Activated T-cell treated with anti-CD3 and anti-CD28 coated beads, Interleukin-2, amount 50 U/mL, for 1 hour (primary cell): Measurements from ENCODE around the gene PLCL2.
"Not testable (repeated sequence)": the region's sequence is repeated elsewhere in the genome, so short reads cannot be mapped to it uniquely, and the experiment has no call there.

Experiments used
- DNase-seq: peaks from one replicate; pipeline ENCODE4 v3.0.0-alpha.2; 2020

PLCL2 gene

GRCh38 chr3:16923112-16923511 lies 38.4 kb downstream of the PLCL2 start:
- DNase-seq, result no peak

GRCh38 chr3:16927485-16927884 lies 42.7 kb downstream of the PLCL2 start:
- no peak for DNase-seq

GRCh38 chr3:16928386-16929132 lies 43.8 kb downstream of the PLCL2 start:
- no peak for DNase-seq

- DNase-seq, result no peak
These were observed 44.6 kb downstream of the PLCL2 start for GRCh38 chr3:16929311-16929710.

- DNase-seq, result no peak
These were observed 48.1 kb downstream of the PLCL2 start for GRCh38 chr3:16932877-16933276.

GRCh38 chr3:16935781-16936180 lies 51.0 kb downstream of the PLCL2 start:
- DNase-seq, result no peak

- DNase-seq, result no peak
These were observed 51.5 kb downstream of the PLCL2 start for GRCh38 chr3:16936233-16936632.

GRCh38 chr3:16936676-16937230 lies 52.0 kb downstream of the PLCL2 start:
- no peak for DNase-seq

- DNase-seq, result no peak
These were observed 52.6 kb downstream of the PLCL2 start for GRCh38 chr3:16937326-16937845.

- no peak for DNase-seq
These were observed 56.3 kb downstream of the PLCL2 start for GRCh38 chr3:16940769-16941700.

GRCh38 chr3:16942955-16943354 lies 58.2 kb downstream of the PLCL2 start:
- no peak for DNase-seq

- DNase-seq, result no peak
These were observed 59.1 kb downstream of the PLCL2 start for GRCh38 chr3:16943857-16944256.

- DNase-seq, result no peak
These were observed 59.6 kb downstream of the PLCL2 start for GRCh38 chr3:16944356-16944755.

- no peak for DNase-seq
These were observed 60.6 kb downstream of the PLCL2 start for GRCh38 chr3:16945330-16945729.

- DNase-seq, result no peak
These were observed 65.5 kb downstream of the PLCL2 start for GRCh38 chr3:16950282-16950681.

- DNase-seq, result no peak
These were observed 66.1 kb downstream of the PLCL2 start for GRCh38 chr3:16950845-16951244.

- not testable (repeated sequence) for DNase-seq
These were observed 73.1 kb downstream of the PLCL2 start for GRCh38 chr3:16957852-16958251.

GRCh38 chr3:16960125-16960524 lies 75.4 kb downstream of the PLCL2 start:
- DNase-seq, result no peak

- no peak for DNase-seq
These were observed 77.0 kb downstream of the PLCL2 start for GRCh38 chr3:16961621-16962205.

GRCh38 chr3:16975083-16975482 lies 90.3 kb downstream of the PLCL2 start:
- DNase-seq, result no peak

GRCh38 chr3:16978234-16978920 lies 93.6 kb downstream of the PLCL2 start:
- DNase-seq, result no peak

GRCh38 chr3:16978921-16979271 lies 94.1 kb downstream of the PLCL2 start:
- no peak for DNase-seq
